Liver (tissue), 9 donors: ENCODE measurements around the gene LMLN. TPM values are rescaled to one million over a fixed set of nuclear protein-coding genes. Genes with fewer than 3 reads are reported as not detected.

Source experiments
- DNase-seq: peaks from one replicate; pipeline ENCODE4 v3.0.0-alpha.2; 2017; ENCODE audit warnings: low spot score
- H3K27ac ChIP-seq, 2 donors: one replicate each; pipeline ENCODE4 v1.7.0; 2013; ENCODE audit warnings: inconsistent platforms in 2 of 2, low read length in 2 of 2, control low read depth in 1 of 2, low read depth in 1 of 2, mild to moderate bottlenecking in 1 of 2
- H3K27me3 ChIP-seq, 4 donors: one replicate each; pipeline versions ENCODE4 v1.6.1 to v1.7.0; 2013; ENCODE audit warnings: low read length in 3 of 4, inconsistent platforms in 1 of 4, mild to moderate bottlenecking in 1 of 4, moderate library complexity in 1 of 4; ENCODE audit not compliant: control insufficient read depth in 4 of 4, insufficient read depth in 4 of 4
- H3K36me3 ChIP-seq, 4 donors: one replicate each; pipeline versions ENCODE4 v1.6.1 to v1.7.0; 2013; ENCODE audit warnings: low read length in 3 of 4, mild to moderate bottlenecking in 3 of 4, low read depth in 1 of 4, moderate library complexity in 1 of 4; ENCODE audit not compliant: control insufficient read depth in 4 of 4, insufficient read depth in 3 of 4
- H3K4me1 ChIP-seq, 4 donors: one replicate each; pipeline versions ENCODE4 v1.6.1 to v1.7.0; 2013; ENCODE audit warnings: low read length in 3 of 4, mild to moderate bottlenecking in 3 of 4, moderate library complexity in 1 of 4; ENCODE audit not compliant: control insufficient read depth in 4 of 4, insufficient read depth in 4 of 4
- H3K4me3 ChIP-seq, 3 donors: one replicate each; pipeline versions ENCODE4 v1.6.1 to v1.7.0; 2013; ENCODE audit warnings: low read length in 3 of 3, control low read depth in 1 of 3, low read depth in 1 of 3, mild to moderate bottlenecking in 1 of 3
- H3K9ac ChIP-seq, 2 donors: one replicate each; pipeline ENCODE4 v1.7.0; 2013; ENCODE audit warnings: low read length in 2 of 2, mild to moderate bottlenecking in 2 of 2, moderate library complexity in 2 of 2, control low read depth in 1 of 2, low read depth in 1 of 2
- H3K9me3 ChIP-seq, 4 donors: one replicate each; pipeline versions ENCODE4 v1.6.1 to v1.7.0; 2013; ENCODE audit warnings: low read length in 3 of 4; ENCODE audit not compliant: control insufficient read depth in 4 of 4
- EGR1 ChIP-seq, 2 donors: IDR thresholded peaks; 2 replicates each; pipeline ENCODE4 v1.6.1; 2016 to 2018; ENCODE audit warnings: antibody characterized with exemption in 2 of 2, low read depth in 2 of 2
- FOXA1 ChIP-seq: IDR thresholded peaks from 2 replicates; pipeline ENCODE4 v1.6.1; 2016; ENCODE audit warnings: antibody characterized with exemption
- FOXA2 ChIP-seq: IDR thresholded peaks from 2 replicates; pipeline ENCODE4 v1.6.1; 2016; ENCODE audit warnings: antibody characterized with exemption
- GABPA ChIP-seq, 2 donors: IDR thresholded peaks in 1 of 2; conservative IDR thresholded peaks in 1 of 2; 2 replicates each; pipeline ENCODE4 v1.6.1; 2016; ENCODE audit warnings: antibody characterized with exemption in 2 of 2, mild to moderate bottlenecking in 1 of 2, moderate library complexity in 1 of 2
- HNF4A ChIP-seq, 2 donors: conservative IDR thresholded peaks; 2 replicates each; pipeline ENCODE4 v1.6.1; 2016; ENCODE audit warnings: antibody characterized with exemption in 2 of 2, mild to moderate bottlenecking in 2 of 2
- HNF4G ChIP-seq: IDR thresholded peaks from 2 replicates; pipeline ENCODE4 v1.6.1; 2016; ENCODE audit warnings: antibody characterized with exemption
- JUND ChIP-seq, 2 donors: IDR thresholded peaks; 2 replicates each; pipeline ENCODE4 v1.6.1; 2016; ENCODE audit warnings: antibody characterized with exemption in 2 of 2
- NR2F2 ChIP-seq: IDR thresholded peaks from 2 replicates; pipeline ENCODE4 v1.6.1; 2016; ENCODE audit warnings: antibody characterized with exemption
- RAD21 ChIP-seq, 2 donors: IDR thresholded peaks; 2 replicates each; pipeline ENCODE4 v1.6.1; 2016; ENCODE audit warnings: antibody characterized with exemption in 2 of 2, mild to moderate bottlenecking in 2 of 2
- RXRA ChIP-seq, 2 donors: IDR thresholded peaks; 2 replicates each; pipeline ENCODE4 v1.6.1; 2017 to 2018; ENCODE audit warnings: antibody characterized with exemption in 2 of 2, mild to moderate bottlenecking in 1 of 2
- SP1 ChIP-seq: IDR thresholded peaks from 2 replicates; pipeline ENCODE4 v1.6.1; 2018; ENCODE audit warnings: antibody characterized with exemption, mild to moderate bottlenecking
- TAF1 ChIP-seq: conservative IDR thresholded peaks from 2 replicates; pipeline ENCODE4 v1.6.1; 2016; ENCODE audit warnings: antibody characterized with exemption, mild to moderate bottlenecking
- YY1 ChIP-seq: IDR thresholded peaks from 2 replicates; pipeline ENCODE4 v1.6.1; 2016; ENCODE audit warnings: antibody characterized with exemption, mild to moderate bottlenecking
- WGBS: extraction: QIAGEN DNeasy Blood & Tissue Kit; methylation state at CpG from one replicate; pipeline ENCODE4 v1.1.7; 2013; 5-methylcytosine and 5-hydroxymethylcytosine counted together
- polyA plus RNA-seq, 2 donors: library from polyadenylated mRNA; stranded (reverse) in 1 of 2; unstranded in 1 of 2; fragments of 200-250 nt in 1 of 2; fragments of >200 nt in 1 of 2; fragmentation: Nextera tagmentation in 1 of 2; extraction: Ambion mirVana in 1 of 2; gene quantifications; one replicate each; pipeline versions ENCODE4 v1.2.1 to v1.2.3, GENCODE V29; 2013 to 2015
- total RNA-seq, 2 donors: library from RNA; depleted of rRNA; stranded (reverse); fragments of >200 nt; gene quantifications; one replicate each; pipeline ENCODE4 v1.2.3, GENCODE V29; 2014
- TF ChIP-seq, protein P1 (sequence below): IDR thresholded peaks from 2 replicates; pipeline ENCODE4 v1.6.1; 2016; ENCODE audit warnings: antibody characterized with exemption, mild to moderate bottlenecking
- TF ChIP-seq, protein P2 (sequence below): IDR thresholded peaks from 2 replicates; pipeline ENCODE4 v1.6.1; 2016; ENCODE audit warnings: antibody characterized with exemption
- TF ChIP-seq, protein P3 (sequence below): IDR thresholded peaks from 2 replicates; pipeline ENCODE4 v1.6.1; 2016; ENCODE audit warnings: antibody characterized with exemption
- TF ChIP-seq, protein P4 (sequence below): IDR thresholded peaks from 2 replicates; pipeline ENCODE4 v1.6.1; 2016; ENCODE audit warnings: antibody characterized with exemption
- TF ChIP-seq, protein P5 (sequence below): fragments of 150-350 bp; IDR thresholded peaks from 2 replicates; pipeline ENCODE4 v1.5.1; 2017; ENCODE audit warnings: improper control_type of control experiment, low read depth, low read length; ENCODE audit not compliant: missing input control
- donor health status: healthy.
- donor health status: healthy.
- donor health status: healthy.
- donor health status: healthy.
- donor health status: healthy.

Gene LMLN
- total and polyA plus RNA-seq, 4 donors: 0.90 to 3.2 (median 1.8) TPM

DNA sequence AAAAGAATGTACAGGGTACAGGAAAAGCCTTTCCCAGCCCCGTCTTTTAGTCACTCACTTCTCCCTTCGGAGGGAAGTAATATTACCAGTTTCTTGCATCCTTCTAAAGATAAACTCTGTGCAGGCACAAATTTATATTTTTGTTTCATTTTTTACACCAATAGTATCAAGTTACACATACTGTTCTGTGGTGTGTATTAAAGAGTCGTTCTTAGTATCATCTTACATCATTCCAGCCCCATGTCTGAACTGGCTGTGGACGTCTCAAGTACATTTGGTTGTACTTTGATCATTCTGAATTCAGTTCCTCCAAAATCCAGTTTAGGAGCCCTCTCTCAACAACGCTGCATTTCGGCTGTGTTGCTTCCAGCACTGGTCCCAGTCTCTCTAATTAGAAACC is 68.7 kb downstream of the LMLN start:
- WGBS: 87% methylated on average over 6 of the region's 6 CpGs
- Histone ChIP-seq H3K4me1 (no peaks in the 10 kb centered on the region), H3K9me3 (no peaks in the 10 kb centered on the region), H3K4me3 (no peak overlapping the region), H3K9ac (no peak overlapping the region), H3K27ac (no peak overlapping the region), H3K27me3 (no peaks in the 10 kb centered on the region), H3K36me3 (peaks cover 0 to 3% (median 0%) of the 10 kb centered on the region in 4 donors)
- DNase-seq: no peak
- no peak for TF ChIP-seq HNF4A (conservative IDR thresholded peaks at IDR 0.05)
- TF ChIP-seq, protein P1, sequence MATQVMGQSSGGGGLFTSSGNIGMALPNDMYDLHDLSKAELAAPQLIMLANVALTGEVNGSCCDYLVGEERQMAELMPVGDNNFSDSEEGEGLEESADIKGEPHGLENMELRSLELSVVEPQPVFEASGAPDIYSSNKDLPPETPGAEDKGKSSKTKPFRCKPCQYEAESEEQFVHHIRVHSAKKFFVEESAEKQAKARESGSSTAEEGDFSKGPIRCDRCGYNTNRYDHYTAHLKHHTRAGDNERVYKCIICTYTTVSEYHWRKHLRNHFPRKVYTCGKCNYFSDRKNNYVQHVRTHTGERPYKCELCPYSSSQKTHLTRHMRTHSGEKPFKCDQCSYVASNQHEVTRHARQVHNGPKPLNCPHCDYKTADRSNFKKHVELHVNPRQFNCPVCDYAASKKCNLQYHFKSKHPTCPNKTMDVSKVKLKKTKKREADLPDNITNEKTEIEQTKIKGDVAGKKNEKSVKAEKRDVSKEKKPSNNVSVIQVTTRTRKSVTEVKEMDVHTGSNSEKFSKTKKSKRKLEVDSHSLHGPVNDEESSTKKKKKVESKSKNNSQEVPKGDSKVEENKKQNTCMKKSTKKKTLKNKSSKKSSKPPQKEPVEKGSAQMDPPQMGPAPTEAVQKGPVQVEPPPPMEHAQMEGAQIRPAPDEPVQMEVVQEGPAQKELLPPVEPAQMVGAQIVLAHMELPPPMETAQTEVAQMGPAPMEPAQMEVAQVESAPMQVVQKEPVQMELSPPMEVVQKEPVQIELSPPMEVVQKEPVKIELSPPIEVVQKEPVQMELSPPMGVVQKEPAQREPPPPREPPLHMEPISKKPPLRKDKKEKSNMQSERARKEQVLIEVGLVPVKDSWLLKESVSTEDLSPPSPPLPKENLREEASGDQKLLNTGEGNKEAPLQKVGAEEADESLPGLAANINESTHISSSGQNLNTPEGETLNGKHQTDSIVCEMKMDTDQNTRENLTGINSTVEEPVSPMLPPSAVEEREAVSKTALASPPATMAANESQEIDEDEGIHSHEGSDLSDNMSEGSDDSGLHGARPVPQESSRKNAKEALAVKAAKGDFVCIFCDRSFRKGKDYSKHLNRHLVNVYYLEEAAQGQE: no peak
- TF ChIP-seq YY1: no peak
- TF ChIP-seq, protein P2, sequence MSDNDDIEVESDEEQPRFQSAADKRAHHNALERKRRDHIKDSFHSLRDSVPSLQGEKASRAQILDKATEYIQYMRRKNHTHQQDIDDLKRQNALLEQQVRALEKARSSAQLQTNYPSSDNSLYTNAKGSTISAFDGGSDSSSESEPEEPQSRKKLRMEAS: no peak
- TF ChIP-seq RAD21 (IDR thresholded peaks at IDR 0.05): no peak
- TF ChIP-seq, protein P3, sequence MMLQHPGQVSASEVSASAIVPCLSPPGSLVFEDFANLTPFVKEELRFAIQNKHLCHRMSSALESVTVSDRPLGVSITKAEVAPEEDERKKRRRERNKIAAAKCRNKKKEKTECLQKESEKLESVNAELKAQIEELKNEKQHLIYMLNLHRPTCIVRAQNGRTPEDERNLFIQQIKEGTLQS: no peak
- TF ChIP-seq HNF4G: no peak
- TF ChIP-seq NR2F2: no peak
- TF ChIP-seq EGR1 (IDR thresholded peaks at IDR 0.05; ENCODE audit: low read depth in 2 of 2): no peak

DNA sequence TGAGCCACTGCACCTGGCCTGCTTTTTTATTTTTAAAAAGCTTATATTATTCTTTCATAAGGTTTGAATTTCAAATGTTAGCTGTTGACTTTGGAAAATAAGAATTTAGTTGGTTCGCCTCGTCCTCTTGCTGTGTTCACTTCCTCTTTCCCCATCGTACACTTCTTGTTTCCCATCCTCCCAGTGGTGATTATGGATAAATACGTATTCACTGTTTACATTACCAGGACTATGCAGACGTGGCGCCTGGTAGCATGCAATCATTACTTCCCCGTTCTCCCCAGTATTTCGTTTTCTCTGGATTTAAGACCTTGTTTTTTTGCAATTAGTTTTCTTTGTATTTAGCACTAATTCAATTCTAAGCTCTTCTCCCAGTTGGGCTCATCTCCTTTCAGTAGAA is 70.1 kb downstream of the LMLN start:
- peaks cover 0 to 3% (median 0%) of the 10 kb centered on the region in 4 donors for H3K36me3 ChIP-seq
- H3K4me3 ChIP-seq: no peak overlapping the region
- no peaks in the 10 kb centered on the region for H3K4me1 ChIP-seq
- 86% methylated on average over 8 of the region's 8 CpGs for WGBS
- TF ChIP-seq RXRA (IDR thresholded peaks at IDR 0.05): no peak
- no peak for TF ChIP-seq TAF1
- TF ChIP-seq SP1: no peak
- TF ChIP-seq, protein P3: no peak
- no peak for TF ChIP-seq FOXA2
- TF ChIP-seq, protein P4, sequence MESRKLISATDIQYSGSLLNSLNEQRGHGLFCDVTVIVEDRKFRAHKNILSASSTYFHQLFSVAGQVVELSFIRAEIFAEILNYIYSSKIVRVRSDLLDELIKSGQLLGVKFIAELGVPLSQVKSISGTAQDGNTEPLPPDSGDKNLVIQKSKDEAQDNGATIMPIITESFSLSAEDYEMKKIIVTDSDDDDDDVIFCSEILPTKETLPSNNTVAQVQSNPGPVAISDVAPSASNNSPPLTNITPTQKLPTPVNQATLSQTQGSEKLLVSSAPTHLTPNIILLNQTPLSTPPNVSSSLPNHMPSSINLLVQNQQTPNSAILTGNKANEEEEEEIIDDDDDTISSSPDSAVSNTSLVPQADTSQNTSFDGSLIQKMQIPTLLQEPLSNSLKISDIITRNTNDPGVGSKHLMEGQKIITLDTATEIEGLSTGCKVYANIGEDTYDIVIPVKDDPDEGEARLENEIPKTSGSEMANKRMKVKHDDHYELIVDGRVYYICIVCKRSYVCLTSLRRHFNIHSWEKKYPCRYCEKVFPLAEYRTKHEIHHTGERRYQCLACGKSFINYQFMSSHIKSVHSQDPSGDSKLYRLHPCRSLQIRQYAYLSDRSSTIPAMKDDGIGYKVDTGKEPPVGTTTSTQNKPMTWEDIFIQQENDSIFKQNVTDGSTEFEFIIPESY: no peak
- TF ChIP-seq, protein P2: no peak
- no peak for TF ChIP-seq FOXA1
- no peak for TF ChIP-seq HNF4A (conservative IDR thresholded peaks at IDR 0.05)
- TF ChIP-seq, protein P5, sequence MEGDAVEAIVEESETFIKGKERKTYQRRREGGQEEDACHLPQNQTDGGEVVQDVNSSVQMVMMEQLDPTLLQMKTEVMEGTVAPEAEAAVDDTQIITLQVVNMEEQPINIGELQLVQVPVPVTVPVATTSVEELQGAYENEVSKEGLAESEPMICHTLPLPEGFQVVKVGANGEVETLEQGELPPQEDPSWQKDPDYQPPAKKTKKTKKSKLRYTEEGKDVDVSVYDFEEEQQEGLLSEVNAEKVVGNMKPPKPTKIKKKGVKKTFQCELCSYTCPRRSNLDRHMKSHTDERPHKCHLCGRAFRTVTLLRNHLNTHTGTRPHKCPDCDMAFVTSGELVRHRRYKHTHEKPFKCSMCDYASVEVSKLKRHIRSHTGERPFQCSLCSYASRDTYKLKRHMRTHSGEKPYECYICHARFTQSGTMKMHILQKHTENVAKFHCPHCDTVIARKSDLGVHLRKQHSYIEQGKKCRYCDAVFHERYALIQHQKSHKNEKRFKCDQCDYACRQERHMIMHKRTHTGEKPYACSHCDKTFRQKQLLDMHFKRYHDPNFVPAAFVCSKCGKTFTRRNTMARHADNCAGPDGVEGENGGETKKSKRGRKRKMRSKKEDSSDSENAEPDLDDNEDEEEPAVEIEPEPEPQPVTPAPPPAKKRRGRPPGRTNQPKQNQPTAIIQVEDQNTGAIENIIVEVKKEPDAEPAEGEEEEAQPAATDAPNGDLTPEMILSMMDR: no peak
- no peak for TF ChIP-seq EGR1 (IDR thresholded peaks at IDR 0.05; ENCODE audit: low read depth in 2 of 2)
- no peak for TF ChIP-seq NR2F2
- TF ChIP-seq YY1: no peak
- TF ChIP-seq RAD21 (IDR thresholded peaks at IDR 0.05): no peak
- no peak for TF ChIP-seq GABPA (IDR thresholded peaks at IDR 0.05 in 1 of 2, conservative IDR thresholded peaks at IDR 0.05 in 1 of 2)
- TF ChIP-seq, protein P1: no peak
- TF ChIP-seq JUND (IDR thresholded peaks at IDR 0.05): no peak
- no peak for TF ChIP-seq HNF4G
- DNase-seq: no peak
- no peaks in the 10 kb centered on the region for H3K27me3 ChIP-seq
- H3K9ac ChIP-seq: no peak overlapping the region
- H3K9me3 ChIP-seq: no peaks in the 10 kb centered on the region
- H3K27ac ChIP-seq: no peak overlapping the region
